Kidney epithelial cell (primary cell): ENCODE results near the gene METTL23. TPM values are rescaled to one million over a fixed set of nuclear protein-coding genes. Genes with fewer than 3 reads are reported as not detected.
"Not testable (repeated sequence)": the region's sequence is repeated elsewhere in the genome, so short reads cannot be mapped to it uniquely, and the experiment has no call there.

ENCODE experiments used
- DNase-seq: peaks from one replicate; pipeline ENCODE4 v3.0.0-alpha.2; 2010; ENCODE audit warnings: low read depth
- H3K27me3 ChIP-seq: 2 replicates; pipeline ENCODE4 v1.6.0; 2011; ENCODE audit warnings: low read length; ENCODE audit not compliant: control insufficient read depth, insufficient read depth
- H3K36me3 ChIP-seq: 2 replicates; pipeline ENCODE4 v1.5.1; 2011; ENCODE audit warnings: low read length; ENCODE audit not compliant: control insufficient read depth, insufficient read depth
- H3K4me3 ChIP-seq: 2 replicates; pipeline ENCODE4 v1.5.1; 2011; ENCODE audit warnings: low read depth, mild to moderate bottlenecking, control low read depth, low read length
- total RNA-seq: library from RNA; depleted of rRNA; stranded (reverse); fragments of >200 nt; gene quantifications from 2 replicates; pipeline ENCODE4 v1.2.3, GENCODE V29; 2015
- TF ChIP-seq, protein P1 (sequence below): IDR thresholded peaks from 2 replicates; pipeline ENCODE4 v1.5.1; 2011; ENCODE audit warnings: mild to moderate bottlenecking, moderate library complexity, low read length, control low read depth, inconsistent platforms; ENCODE audit not compliant: insufficient read depth, poor library complexity, severe bottlenecking

The METTL23 gene
- total RNA-seq, 1 donor from 2014 or later, result 32.8 TPM

DNA sequence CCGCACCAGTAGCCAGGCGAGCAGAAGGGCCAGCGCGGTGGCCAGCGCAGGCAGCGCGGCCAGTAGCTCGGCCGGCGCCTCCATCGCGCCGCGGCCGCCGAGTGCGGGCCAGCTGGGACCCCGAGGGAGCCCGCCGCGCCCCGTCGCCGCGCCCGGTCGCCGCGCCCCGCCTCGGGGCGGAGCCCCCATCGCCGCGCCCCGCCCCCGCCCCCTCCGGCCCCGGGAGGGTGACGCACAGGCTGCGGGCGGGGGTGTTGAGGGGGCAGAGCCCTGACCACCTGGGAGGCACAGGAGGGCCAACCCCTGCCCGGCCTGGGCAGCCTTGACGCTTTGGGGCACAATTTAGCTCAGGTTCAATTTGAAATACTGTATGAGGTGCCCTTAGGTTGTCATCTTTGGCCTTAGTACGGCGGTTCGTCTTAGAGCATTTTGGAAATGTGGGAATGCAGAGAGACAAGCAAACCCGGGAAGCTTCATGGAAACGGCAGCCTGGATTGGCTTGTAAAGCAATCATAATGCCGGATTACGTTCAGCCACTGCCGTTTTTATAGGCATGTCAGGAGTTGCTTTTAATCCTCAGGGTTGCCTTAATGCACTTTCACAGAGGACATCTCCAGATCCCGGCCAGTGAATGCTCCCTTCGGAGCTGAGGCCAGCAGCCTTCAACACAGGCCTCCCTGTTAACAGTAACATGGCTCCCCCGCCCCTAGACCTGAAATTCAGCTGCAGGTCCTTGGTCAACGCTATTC lies 15.6 kb upstream of the METTL23 start, which contains the start of gene MXRA7:
TSS of gene MXRA7 (minus strand) at position 103 of the 749 bp plus-strand sequence. CDS start at position 84, 19 bp downstream.
- Histone ChIP-seq H3K36me3 (no peaks in the 10 kb centered on the region), H3K27me3 (no peaks in the 10 kb centered on the region), H3K4me3 (peak within 1 kb of the TSS; percentile 57)
- DNase-seq, result no peak
- TF ChIP-seq, protein P1, sequence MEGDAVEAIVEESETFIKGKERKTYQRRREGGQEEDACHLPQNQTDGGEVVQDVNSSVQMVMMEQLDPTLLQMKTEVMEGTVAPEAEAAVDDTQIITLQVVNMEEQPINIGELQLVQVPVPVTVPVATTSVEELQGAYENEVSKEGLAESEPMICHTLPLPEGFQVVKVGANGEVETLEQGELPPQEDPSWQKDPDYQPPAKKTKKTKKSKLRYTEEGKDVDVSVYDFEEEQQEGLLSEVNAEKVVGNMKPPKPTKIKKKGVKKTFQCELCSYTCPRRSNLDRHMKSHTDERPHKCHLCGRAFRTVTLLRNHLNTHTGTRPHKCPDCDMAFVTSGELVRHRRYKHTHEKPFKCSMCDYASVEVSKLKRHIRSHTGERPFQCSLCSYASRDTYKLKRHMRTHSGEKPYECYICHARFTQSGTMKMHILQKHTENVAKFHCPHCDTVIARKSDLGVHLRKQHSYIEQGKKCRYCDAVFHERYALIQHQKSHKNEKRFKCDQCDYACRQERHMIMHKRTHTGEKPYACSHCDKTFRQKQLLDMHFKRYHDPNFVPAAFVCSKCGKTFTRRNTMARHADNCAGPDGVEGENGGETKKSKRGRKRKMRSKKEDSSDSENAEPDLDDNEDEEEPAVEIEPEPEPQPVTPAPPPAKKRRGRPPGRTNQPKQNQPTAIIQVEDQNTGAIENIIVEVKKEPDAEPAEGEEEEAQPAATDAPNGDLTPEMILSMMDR, result no peak

DNA sequence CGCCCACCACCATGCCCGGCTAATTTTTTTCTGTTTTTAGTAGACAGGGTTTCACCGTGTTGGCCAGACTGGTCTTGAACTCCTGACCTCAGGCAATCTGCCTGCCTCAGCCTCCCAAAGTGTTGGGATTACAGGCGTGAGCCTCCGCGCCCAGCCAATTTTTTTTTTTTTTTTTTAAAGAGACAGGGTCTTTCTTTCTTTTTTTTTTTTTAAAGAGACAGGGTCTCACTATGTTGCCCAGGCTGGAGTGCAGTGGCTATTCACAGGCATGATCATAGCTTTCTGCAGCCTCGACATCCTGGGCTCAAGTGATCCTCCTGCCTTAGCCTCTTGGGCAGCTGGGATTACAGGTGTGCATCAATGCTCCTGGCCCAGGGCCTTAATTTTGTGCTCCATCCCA lies 14.3 kb upstream of the METTL23 start:
- not testable (repeated sequence) for H3K4me3 ChIP-seq, H3K27me3 ChIP-seq, DNase-seq, H3K36me3 ChIP-seq

DNA sequence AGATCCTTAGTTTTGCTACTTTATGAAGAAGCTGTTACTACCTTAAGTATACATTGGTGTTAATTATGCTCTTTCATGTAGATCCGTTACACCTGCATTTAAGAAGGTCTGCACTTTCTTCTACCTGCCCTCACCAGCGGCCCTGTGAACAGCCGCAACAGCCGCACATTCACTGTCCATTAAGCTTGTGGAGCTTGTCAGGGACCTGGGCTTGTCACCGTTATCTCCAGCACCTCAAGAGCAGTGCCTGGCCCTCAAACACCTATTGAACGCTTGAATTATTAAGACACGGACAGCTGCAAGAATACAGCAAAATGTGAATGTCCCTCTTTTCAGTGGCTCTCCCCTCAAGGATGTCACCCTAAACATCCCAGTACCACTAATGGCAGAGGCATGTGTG lies 12.9 kb upstream of the METTL23 start:
- Histone ChIP-seq H3K27me3 (no peaks in the 10 kb centered on the region), H3K36me3 (peaks cover 1% of the 10 kb centered on the region), H3K4me3 (no peak overlapping the region)
- TF ChIP-seq, protein P1, result no peak
- no peak for DNase-seq

DNA sequence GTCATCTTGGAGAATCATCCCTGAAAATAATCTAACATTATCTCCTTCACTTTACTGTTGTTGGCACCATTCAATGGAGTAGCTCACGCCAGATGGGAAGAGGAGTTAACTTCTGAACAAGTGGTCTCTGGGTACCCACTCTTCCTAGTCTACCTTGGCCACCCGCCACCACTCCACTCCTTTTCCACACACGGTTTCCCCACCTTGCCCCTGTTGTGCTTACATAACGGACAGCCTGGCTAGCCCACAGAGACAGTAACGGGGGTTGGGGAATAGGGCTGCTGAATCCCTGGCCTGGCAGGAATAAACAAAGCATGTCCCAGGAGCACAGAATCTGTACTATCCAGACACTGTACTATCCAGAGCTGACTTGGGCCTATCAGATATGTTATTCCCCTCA lies 12.3 kb upstream of the METTL23 start:
- Histone ChIP-seq H3K27me3 (no peaks in the 10 kb centered on the region), H3K36me3 (peaks cover 1% of the 10 kb centered on the region), H3K4me3 (no peak overlapping the region)
- TF ChIP-seq, protein P1, result no peak
- no peak for DNase-seq

DNA sequence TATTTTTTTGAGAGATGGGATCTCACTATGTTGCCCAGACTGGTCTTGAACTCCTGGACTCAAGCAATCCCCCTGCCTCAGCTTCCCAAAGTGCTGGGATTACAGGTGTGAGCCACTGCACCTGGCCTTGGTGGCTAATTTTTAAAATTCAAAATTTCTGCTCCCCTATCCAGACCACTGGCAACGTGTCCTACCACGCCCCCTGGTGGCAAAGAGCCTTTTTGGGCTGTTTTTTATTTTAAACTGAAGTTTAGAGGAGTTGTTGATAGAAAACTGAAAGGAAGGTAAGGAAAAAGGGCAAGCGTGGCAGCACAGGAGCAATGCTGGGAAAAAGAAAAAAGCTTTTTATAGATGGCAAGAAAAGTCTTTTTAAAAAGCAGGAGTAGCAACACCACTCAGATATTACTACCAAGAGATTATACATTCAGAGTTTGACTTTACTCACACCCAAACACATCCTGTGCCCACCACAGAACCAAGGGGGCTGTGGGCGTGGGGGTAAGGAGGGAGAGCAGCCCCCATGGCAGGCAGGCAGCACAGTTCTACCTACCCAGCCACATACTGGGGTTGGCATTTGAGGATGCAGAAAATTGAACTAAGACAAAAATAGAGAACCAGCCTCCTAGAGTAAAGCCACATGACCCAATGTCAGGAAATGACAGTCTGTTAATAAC lies 11.7 kb upstream of the METTL23 start:
- DNase-seq, result no peak
- TF ChIP-seq, protein P1, result peak; percentile 76
- Histone ChIP-seq H3K4me3 (no peak overlapping the region), H3K36me3 (peaks cover 1% of the 10 kb centered on the region), H3K27me3 (no peaks in the 10 kb centered on the region)

DNA sequence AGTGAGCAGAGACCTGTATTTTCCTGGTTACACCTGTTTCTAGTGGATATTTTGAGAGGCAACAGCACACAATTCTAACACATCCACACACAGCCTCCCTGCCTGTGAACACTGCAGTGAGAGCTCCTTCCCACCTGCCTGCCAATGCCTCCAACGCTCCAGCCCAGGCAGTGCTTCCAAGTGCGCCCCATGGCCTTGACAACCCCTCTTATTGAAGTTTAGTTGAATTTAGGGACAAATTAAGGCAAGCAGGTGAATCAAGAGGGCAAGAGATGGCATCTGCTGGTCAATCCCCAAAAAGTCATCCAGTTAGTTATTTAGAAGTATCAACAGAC lies 11.2 kb upstream of the METTL23 start:
- Histone ChIP-seq H3K36me3 (peaks cover 1% of the 10 kb centered on the region), H3K27me3 (no peaks in the 10 kb centered on the region), H3K4me3 (no peak overlapping the region)
- DNase-seq, result no peak
- TF ChIP-seq, protein P1, result no peak
